ENCODE results near the gene KIAA0753.

The KIAA0753 gene

GRCh38 chr17:6640536-6641246 lies at the start of gene KIAA0753, which contains the start of gene TXNDC17:
Gene KIAA0753, minus strand, starts transcription at chr17:6640711. Its CDS starts 5,608 bp downstream, at chr17:6635103.
Gene TXNDC17, plus strand, starts transcription at chr17:6641060. Its CDS starts 23 bp downstream, at chr17:6641083.
- DNase-seq (ENCODE audit: low read depth) = peak; percentile 93

- no peak for DNase-seq (ENCODE audit: low read depth)
These were observed 48.4 kb upstream of the KIAA0753 start for GRCh38 chr17:6688944-6689343.

- no peak for DNase-seq (ENCODE audit: low read depth)
These were observed 45.5 kb upstream of the KIAA0753 start for GRCh38 chr17:6686026-6686425.

GRCh38 chr17:6684881-6685767 lies 44.6 kb upstream of the KIAA0753 start:
- no peak for DNase-seq (ENCODE audit: low read depth)

GRCh38 chr17:6684460-6684783 lies 43.9 kb upstream of the KIAA0753 start:
- no peak for DNase-seq (ENCODE audit: low read depth)

GRCh38 chr17:6683730-6684459 lies 43.4 kb upstream of the KIAA0753 start:
- no peak for DNase-seq (ENCODE audit: low read depth)

GRCh38 chr17:6683081-6683684 lies 42.7 kb upstream of the KIAA0753 start:
- DNase-seq (ENCODE audit: low read depth) = no peak

- no peak for DNase-seq (ENCODE audit: low read depth)
These were observed 41.8 kb upstream of the KIAA0753 start for GRCh38 chr17:6682339-6682738.

GRCh38 chr17:6681671-6682070 lies 41.2 kb upstream of the KIAA0753 start:
- DNase-seq (ENCODE audit: low read depth) = no peak

GRCh38 chr17:6681176-6681575 lies 40.7 kb upstream of the KIAA0753 start:
- DNase-seq (ENCODE audit: low read depth) = no peak

GRCh38 chr17:6679241-6679640 lies 38.7 kb upstream of the KIAA0753 start:
- DNase-seq (ENCODE audit: low read depth) = no peak

GRCh38 chr17:6677946-6678345 lies 37.4 kb upstream of the KIAA0753 start:
- DNase-seq (ENCODE audit: low read depth) = no peak

GRCh38 chr17:6677158-6677831 lies 36.8 kb upstream of the KIAA0753 start:
- DNase-seq (ENCODE audit: low read depth) = peak; percentile 48

- DNase-seq (ENCODE audit: low read depth) = no peak
These were observed 36.3 kb upstream of the KIAA0753 start for GRCh38 chr17:6676802-6677157.

GRCh38 chr17:6675201-6675825 lies 34.8 kb upstream of the KIAA0753 start:
- DNase-seq (ENCODE audit: low read depth) = no peak

GRCh38 chr17:6674586-6674985 lies 34.1 kb upstream of the KIAA0753 start:
- no peak for DNase-seq (ENCODE audit: low read depth)

- DNase-seq (ENCODE audit: low read depth) = no peak
These were observed 30.9 kb upstream of the KIAA0753 start for GRCh38 chr17:6671431-6671830.

GRCh38 chr17:6670999-6671398 lies 30.5 kb upstream of the KIAA0753 start:
- no peak for DNase-seq (ENCODE audit: low read depth)

GRCh38 chr17:6670571-6670970 lies 30.1 kb upstream of the KIAA0753 start:
- no peak for DNase-seq (ENCODE audit: low read depth)

- no peak for DNase-seq (ENCODE audit: low read depth)
These were observed 29.1 kb upstream of the KIAA0753 start for GRCh38 chr17:6669479-6670212.
